ENCODE data around the gene SPOUT1. TPM values are rescaled to one million over a fixed set of nuclear protein-coding genes. Genes with fewer than 3 reads are reported as not detected.

Gene SPOUT1
- total RNA-seq, 2 experiments from 2014 or later: 51.2 to 52.5 TPM

- Histone ChIP-seq H3K4me2 (ENCODE audit: low read length) (no peak overlapping the region), H2AFZ (ENCODE audit: low read length) (no peak overlapping the region), H3K79me2 (ENCODE audit: insufficient read depth, low read depth, low read length) (no peaks in the 10 kb centered on the region), H3K9me3 (ENCODE audit: low read length) (no peaks in the 10 kb centered on the region), H3K4me3 (ENCODE audit: low read depth, low read length, poor library complexity, severe bottlenecking) (no peak overlapping the region), H3K9me2 (ENCODE audit: insufficient read depth, low read length) (no peaks in the 10 kb centered on the region), H3K27ac (ENCODE audit: low read depth, low read length, poor library complexity, severe bottlenecking) (no peak overlapping the region), H4K20me1 (ENCODE audit: insufficient read depth, low read length) (no peaks in the 10 kb centered on the region), H3K36me3 (ENCODE audit: insufficient read depth, low read length) (peaks cover 53% of the 10 kb centered on the region), H3K4me1 (ENCODE audit: insufficient read depth, low read length, poor library complexity, severe bottlenecking) (no peaks in the 10 kb centered on the region)
- intact Hi-C loops (cut with micrococcal nuclease; ENCODE audit: unreplicated experiment): no loop called here
- DNase-seq (ENCODE audit: low spot score): no peak
- TF ChIP-seq CTCF (conservative IDR thresholded peaks at IDR 0.05; ENCODE audit: low read length) (no peak), EZH2phosphoT487 (IDR thresholded peaks at IDR 0.05; ENCODE audit: borderline replicate concordance, low read depth, low read length) (no peak)
- ChIA-PET POLR2A (no interaction called here), CTCF (ENCODE audit: unreplicated experiment) (no interaction called here)
- BruUV-seq (replicated peaks): no TSS peak
These were observed 7.0 kb upstream of the SPOUT1 start for GRCh38 chr9:128836509-128837145.

GRCh38 chr9:128835246-128836210 is 5.9 kb upstream of the SPOUT1 start:
- TF ChIP-seq CTCF (conservative IDR thresholded peaks at IDR 0.05; ENCODE audit: low read length): no peak
- Histone ChIP-seq H4K20me1 (ENCODE audit: insufficient read depth, low read length) (no peaks in the 10 kb centered on the region), H3K4me2 (ENCODE audit: low read length) (no peak overlapping the region), H3K79me2 (ENCODE audit: insufficient read depth, low read depth, low read length) (no peaks in the 10 kb centered on the region), H3K36me3 (ENCODE audit: insufficient read depth, low read length) (peaks cover 49% of the 10 kb centered on the region), H2AFZ (ENCODE audit: low read length) (no peak overlapping the region), H3K9me2 (ENCODE audit: insufficient read depth, low read length) (no peaks in the 10 kb centered on the region), H3K4me1 (ENCODE audit: insufficient read depth, low read length, poor library complexity, severe bottlenecking) (no peaks in the 10 kb centered on the region), H3K4me3 (ENCODE audit: low read depth, low read length, poor library complexity, severe bottlenecking) (no peak overlapping the region), H3K9me3 (ENCODE audit: low read length) (no peaks in the 10 kb centered on the region), H3K27ac (ENCODE audit: low read depth, low read length, poor library complexity, severe bottlenecking) (no peak overlapping the region)
- BruUV-seq (replicated peaks): no TSS peak
- intact Hi-C loops (cut with micrococcal nuclease; ENCODE audit: unreplicated experiment): no loop called here
- CTCF ChIA-PET (ENCODE audit: unreplicated experiment): no interaction called here
- DNase-seq (ENCODE audit: low spot score): no peak
- POLR2A ChIA-PET: interaction anchor here (0.7 kb wide), 1 partner anchor 113 kb away, joined by 6 read pairs; no protein-coding TSS in a partner anchor

GRCh38 chr9:128833696-128834095 is 4.1 kb upstream of the SPOUT1 start:
- Histone ChIP-seq H3K4me2 (ENCODE audit: low read length) (no peak overlapping the region), H4K20me1 (ENCODE audit: insufficient read depth, low read length) (no peaks in the 10 kb centered on the region), H3K27ac (ENCODE audit: low read depth, low read length, poor library complexity, severe bottlenecking) (no peak overlapping the region), H3K79me2 (ENCODE audit: insufficient read depth, low read depth, low read length) (peaks cover 6% of the 10 kb centered on the region; the same call in 1 of the 2 replicates), H2AFZ (ENCODE audit: low read length) (no peak overlapping the region), H3K36me3 (ENCODE audit: insufficient read depth, low read length) (peaks cover 42% of the 10 kb centered on the region), H3K4me1 (ENCODE audit: insufficient read depth, low read length, poor library complexity, severe bottlenecking) (peaks cover 8% of the 10 kb centered on the region), H3K9me3 (ENCODE audit: low read length) (no peaks in the 10 kb centered on the region), H3K9me2 (ENCODE audit: insufficient read depth, low read length) (no peaks in the 10 kb centered on the region), H3K4me3 (ENCODE audit: low read depth, low read length, poor library complexity, severe bottlenecking) (no peak overlapping the region)
- BruUV-seq (replicated peaks): no TSS peak
- TF ChIP-seq CTCF (conservative IDR thresholded peaks at IDR 0.05; ENCODE audit: low read length) (no peak), EZH2phosphoT487 (IDR thresholded peaks at IDR 0.05; ENCODE audit: borderline replicate concordance, low read depth, low read length) (no peak)
- intact Hi-C loops (cut with micrococcal nuclease; ENCODE audit: unreplicated experiment): no loop called here
- POLR2A ChIA-PET: no interaction called here
- DNase-seq (ENCODE audit: low spot score): no peak
- CTCF ChIA-PET (ENCODE audit: unreplicated experiment): no interaction called here

Measured in OCI-LY7 (cell line).